HL-60/S4 (cell line): ENCODE results near the gene CFAP46.

Experiments used
- in situ Hi-C: fragments of 300-500 bp; cut with MboI; formaldehyde crosslinking; loops from 2 replicates; pipeline ENCODE4 v1.14.3; 2022; ENCODE audit warnings: low sequenced_read_pairs

CFAP46 gene

DNA sequence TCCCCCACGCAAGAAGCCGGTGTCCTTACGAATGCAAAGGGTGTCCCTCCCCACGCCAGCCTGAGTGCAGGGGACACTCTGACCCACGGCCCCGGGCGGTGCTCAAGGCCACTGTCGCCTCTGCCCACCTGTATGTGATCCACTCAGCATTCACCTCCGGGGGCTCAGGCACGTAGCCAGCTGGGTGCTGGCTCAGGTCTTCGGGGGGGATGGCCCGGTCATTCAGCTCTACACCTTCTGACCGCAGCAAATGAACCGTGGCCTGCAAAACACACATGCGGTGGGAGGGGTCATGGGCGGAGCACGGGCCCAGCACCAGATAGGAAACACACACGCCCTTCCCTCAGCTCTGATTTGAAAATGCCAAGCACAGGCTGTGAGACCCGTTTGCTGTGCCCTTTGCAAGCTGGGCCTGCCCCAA is 25.9 kb downstream of the CFAP46 start:
- in situ Hi-C loops = no loop called here

DNA sequence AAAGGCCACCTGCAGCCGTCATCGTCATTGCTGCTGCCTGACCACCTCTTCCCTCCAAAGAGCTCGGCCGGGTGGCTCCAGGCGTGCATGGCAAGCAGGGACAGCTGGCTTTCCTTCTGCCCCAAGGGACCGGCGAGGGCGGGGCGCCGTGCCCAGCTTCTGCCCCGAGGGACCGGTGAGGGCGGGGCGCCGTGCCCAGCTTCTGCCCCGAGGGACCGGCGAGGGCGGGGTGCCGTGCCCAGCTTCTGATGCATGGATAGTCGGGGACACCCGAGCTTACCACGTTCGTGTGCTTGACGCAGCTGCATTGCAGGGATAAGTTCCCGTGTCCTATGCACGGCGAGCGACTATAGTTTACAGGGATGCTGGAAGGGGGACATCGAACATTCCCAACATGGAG is 27.0 kb downstream of the CFAP46 start:
- in situ Hi-C loops = no loop called here

- in situ Hi-C loops = no loop called here
Measured at GRCh38 chr10:132914732-132915131, 27.6 kb downstream of the CFAP46 start.

GRCh38 chr10:132913559-132914115 is 28.7 kb downstream of the CFAP46 start:
- in situ Hi-C loops = no loop called here

- in situ Hi-C loops = no loop called here
Measured at GRCh38 chr10:132912713-132913558, 29.4 kb downstream of the CFAP46 start.

DNA sequence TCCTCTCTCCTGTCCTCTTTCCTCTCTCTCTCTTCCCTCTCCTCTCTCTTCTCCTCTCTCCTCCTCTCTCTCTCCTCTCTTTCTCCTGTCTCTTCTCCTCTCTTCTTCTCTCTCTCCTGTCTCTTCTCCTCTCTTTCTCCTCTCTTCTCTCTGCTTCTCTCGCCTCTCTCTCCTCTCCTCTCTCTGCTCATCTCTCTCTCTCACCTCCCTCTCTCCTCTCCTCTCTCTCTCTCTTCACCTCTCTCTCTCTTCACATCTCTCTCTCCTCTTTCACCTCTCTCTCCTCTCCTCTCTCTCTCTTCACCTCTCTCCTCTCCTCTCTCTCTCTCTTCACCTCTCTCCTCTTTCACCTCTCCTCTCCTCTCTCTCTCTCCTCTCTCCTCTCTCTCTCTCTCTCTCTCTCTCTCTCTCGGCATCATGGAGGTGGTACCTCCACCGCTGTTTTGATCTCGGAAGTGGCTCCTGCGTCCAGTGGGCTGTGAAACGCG is 30.1 kb downstream of the CFAP46 start:
- in situ Hi-C loops = no loop called here

- in situ Hi-C loops = no loop called here
Measured at GRCh38 chr10:132911786-132912097, 30.6 kb downstream of the CFAP46 start.

DNA sequence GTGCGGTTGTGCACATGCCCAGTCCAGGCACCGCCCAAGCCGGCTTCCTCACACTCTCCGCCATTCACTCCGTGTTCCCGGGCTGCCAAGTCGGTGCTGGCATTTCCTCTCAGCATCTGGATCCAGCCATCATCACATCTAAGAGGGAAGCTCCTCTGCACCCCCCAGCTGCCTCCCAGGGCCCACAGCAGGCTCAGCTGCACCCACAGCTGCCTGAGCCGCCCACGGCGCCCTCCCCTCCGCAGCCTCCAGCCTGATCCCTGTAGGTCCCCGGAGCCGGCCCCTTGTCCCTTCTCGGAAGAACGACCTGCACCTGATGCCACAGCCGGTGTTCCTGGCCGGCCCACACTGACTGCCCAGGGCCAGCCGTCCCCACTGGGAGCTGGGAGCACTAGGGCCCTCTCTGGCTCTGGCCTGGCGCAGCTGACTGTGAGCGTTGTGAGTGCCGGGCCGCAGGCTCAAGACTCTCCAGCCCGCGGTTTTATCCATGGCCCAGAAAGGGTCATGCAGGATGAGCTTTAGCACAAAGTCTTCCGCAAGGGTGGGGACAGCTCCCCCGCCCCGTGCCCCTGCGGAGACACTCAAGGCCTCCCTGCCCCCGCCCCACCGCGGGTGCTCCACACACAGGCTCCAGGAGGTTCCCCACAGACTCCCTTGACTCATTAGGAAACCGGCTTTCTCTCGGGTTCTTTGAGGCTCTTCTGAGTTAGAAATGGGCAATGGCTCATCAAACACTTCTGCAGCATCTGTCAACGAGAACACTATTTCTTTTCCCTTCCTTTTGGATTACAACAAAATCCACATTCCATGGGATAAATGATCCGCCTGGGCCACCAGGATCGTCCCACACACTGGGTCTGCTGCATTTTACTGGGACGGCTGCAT is 31.2 kb downstream of the CFAP46 start:
- in situ Hi-C loops = no loop called here

DNA sequence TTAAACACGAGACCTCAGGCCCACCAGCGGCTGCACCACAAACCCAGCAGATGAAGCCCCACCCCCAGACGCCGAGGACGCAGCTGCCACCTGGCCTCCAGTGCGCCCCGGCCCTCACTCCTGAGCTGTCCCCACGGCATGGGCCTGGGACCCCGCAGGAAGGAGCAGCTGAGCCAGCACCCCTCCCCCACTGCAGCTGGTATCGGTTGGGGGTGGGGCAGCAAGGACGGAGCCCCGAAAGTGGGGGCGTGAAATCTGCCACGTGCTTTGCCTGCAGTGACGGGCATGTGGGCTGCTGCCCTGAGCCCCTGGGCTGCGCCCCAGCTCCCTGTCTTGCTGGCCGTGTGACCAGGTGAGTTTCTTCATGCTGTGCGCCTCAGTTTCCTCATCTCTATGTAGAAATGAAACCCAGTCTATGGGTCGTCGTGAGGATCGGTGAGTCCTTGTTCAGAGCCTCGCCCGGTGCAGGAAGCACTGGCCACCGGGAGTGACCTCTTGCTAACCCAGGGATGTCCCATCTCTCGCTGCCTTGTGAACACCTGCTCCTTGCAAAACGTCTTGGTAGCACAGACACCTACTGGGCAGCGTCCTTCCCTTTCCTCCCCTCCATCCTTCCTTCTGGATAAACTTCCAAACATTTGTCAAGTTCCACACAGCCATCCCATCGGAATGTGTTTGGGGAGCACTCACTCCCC is 32.0 kb downstream of the CFAP46 start:
- in situ Hi-C loops = no loop called here

GRCh38 chr10:132909491-132910071 is 32.8 kb downstream of the CFAP46 start:
- in situ Hi-C loops = no loop called here

GRCh38 chr10:132908621-132909295 is 33.6 kb downstream of the CFAP46 start:
- in situ Hi-C loops = no loop called here

DNA sequence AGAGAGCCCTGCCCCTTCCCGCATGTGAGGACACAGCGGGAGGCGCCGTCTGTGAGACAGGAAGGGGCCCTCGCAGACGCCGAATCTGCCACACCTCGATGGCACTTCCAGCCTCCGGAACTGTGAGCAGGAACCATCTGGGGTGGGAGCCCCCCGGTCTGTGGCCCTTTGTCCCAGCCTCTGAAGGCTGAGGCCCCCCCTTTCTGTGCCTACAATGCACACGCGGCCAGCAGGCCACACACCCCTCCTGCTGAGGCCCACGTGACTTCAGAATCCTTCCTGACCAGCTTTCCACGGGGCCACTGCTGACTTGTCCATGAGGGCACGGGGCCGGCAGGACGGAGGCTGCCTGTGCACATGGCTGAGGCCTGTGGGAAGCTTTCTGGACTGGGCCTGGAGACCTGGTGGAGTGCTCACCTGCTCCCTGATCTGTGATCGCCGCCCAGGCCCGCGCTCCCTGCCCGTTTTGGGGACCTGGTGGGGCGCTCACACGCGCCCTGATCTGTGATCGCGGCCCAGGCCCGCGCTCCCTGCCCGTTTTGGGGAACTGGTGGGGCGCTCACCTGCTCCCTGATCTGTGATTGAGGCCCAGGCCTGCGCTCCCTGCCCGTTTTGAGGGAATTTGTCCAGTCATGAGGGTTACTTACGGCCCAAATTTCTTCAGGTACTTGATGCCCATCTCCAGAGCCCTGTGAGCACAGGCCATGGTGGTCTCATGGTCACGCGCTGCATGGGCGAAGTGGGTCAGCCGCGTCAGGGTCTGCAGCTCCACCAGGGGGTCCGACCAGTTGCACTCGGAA is 34.3 kb downstream of the CFAP46 start:
- in situ Hi-C loops = no loop called here

GRCh38 chr10:132906836-132907235 is 35.5 kb downstream of the CFAP46 start:
- in situ Hi-C loops = no loop called here

GRCh38 chr10:132906106-132906505 is 36.3 kb downstream of the CFAP46 start:
- in situ Hi-C loops = no loop called here

GRCh38 chr10:132905661-132906060 is 36.7 kb downstream of the CFAP46 start:
- in situ Hi-C loops = no loop called here

GRCh38 chr10:132904814-132905649 is 37.3 kb downstream of the CFAP46 start:
- in situ Hi-C loops = no loop called here

DNA sequence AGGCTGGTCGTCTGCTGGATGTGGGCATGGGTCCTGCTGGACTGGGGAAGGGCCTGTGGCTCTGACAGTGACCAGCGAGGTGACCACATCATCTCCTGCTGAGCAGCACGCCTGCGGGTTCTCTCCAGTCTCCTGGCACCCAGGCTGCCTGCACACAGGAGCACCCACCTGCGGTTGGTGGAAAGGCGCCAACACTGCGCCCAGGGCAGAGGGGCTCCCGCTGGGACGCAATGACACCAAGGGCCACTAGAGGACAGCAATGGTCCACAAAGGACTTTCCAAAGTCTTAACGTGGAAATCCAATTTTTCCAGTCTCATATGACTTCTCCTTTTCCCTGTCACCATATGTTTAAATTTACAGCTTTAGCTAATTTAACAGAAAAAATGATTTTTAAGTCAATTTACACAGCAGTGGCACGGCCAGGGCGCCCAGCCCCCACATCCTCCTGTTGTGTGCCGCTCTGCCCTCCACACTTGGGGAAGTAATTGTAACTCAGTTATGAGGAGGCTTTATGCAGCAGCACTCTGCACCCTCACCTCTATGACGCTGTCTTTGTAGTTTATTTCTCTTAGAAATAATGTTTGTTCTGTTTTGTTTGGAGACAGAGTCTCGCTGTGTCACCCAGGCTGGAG is 38.1 kb downstream of the CFAP46 start:
- in situ Hi-C loops = no loop called here
